ENCODE data around the gene SCAPER.
"Not testable (repeated sequence)": the region's sequence is repeated elsewhere in the genome, so short reads cannot be mapped to it uniquely, and the experiment has no call there.

The SCAPER gene

GRCh38 chr15:76687592-76687991, 217.5 kb downstream of the SCAPER start:
- DNase-seq; intact Hi-C loops (cut with DNase I): not testable (repeated sequence)

GRCh38 chr15:76684002-76684401, 221.1 kb downstream of the SCAPER start:
- intact Hi-C loops (cut with DNase I): no loop called here
- DNase-seq: no peak

GRCh38 chr15:76682833-76683232, 222.3 kb downstream of the SCAPER start:
- intact Hi-C loops (cut with DNase I): no loop called here
- no peak for DNase-seq

- intact Hi-C loops (cut with DNase I): no loop called here
- peak in 2 of 10 donors; percentile 68 to 69 for DNase-seq
These were observed 222.9 kb downstream of the SCAPER start for GRCh38 chr15:76682259-76682658.

GRCh38 chr15:76678766-76679165, 226.4 kb downstream of the SCAPER start:
- DNase-seq: no peak
- intact Hi-C loops (cut with DNase I): no loop called here

- intact Hi-C loops (cut with DNase I): no loop called here
- DNase-seq: no peak
These were observed 230.3 kb downstream of the SCAPER start for GRCh38 chr15:76674883-76675282.

GRCh38 chr15:76669521-76670207, 235.5 kb downstream of the SCAPER start:
- intact Hi-C loops (cut with DNase I): no loop called here
- DNase-seq: no peak

GRCh38 chr15:76668900-76669299, 236.2 kb downstream of the SCAPER start:
- intact Hi-C loops (cut with DNase I): no loop called here
- DNase-seq: no peak

GRCh38 chr15:76667943-76668715, 237.0 kb downstream of the SCAPER start:
- intact Hi-C loops (cut with DNase I): no loop called here

GRCh38 chr15:76664895-76665294, 240.2 kb downstream of the SCAPER start:
- no peak for DNase-seq
- intact Hi-C loops (cut with DNase I): no loop called here

More at GRCh38 chr15:76667943-76668715, 237.0 kb downstream of the SCAPER start:
- no peak for DNase-seq

- intact Hi-C loops (cut with DNase I): no loop called here
- no peak for DNase-seq
These were observed 240.7 kb downstream of the SCAPER start for GRCh38 chr15:76664411-76664810.

GRCh38 chr15:76663529-76663928, 241.6 kb downstream of the SCAPER start:
- DNase-seq: no peak
- intact Hi-C loops (cut with DNase I): no loop called here

- intact Hi-C loops (cut with DNase I): no loop called here
- DNase-seq: no peak
These were observed 256.3 kb downstream of the SCAPER start for GRCh38 chr15:76648732-76649444.

- no peak for DNase-seq
- intact Hi-C loops (cut with DNase I): no loop called here
These were observed 257.5 kb downstream of the SCAPER start for GRCh38 chr15:76647612-76648011.

- intact Hi-C loops (cut with DNase I): no loop called here
- no peak for DNase-seq
These were observed 260.5 kb downstream of the SCAPER start for GRCh38 chr15:76644646-76645045.

- intact Hi-C loops (cut with DNase I): no loop called here
- no peak for DNase-seq
These were observed 262.5 kb downstream of the SCAPER start for GRCh38 chr15:76642671-76643070.

- intact Hi-C loops (cut with DNase I): no loop called here
- DNase-seq: no peak
These were observed 268.0 kb downstream of the SCAPER start for GRCh38 chr15:76637166-76637565.

- intact Hi-C loops (cut with DNase I): no loop called here
- DNase-seq: no peak
These were observed 269.1 kb downstream of the SCAPER start for GRCh38 chr15:76636059-76636458.

- no peak for DNase-seq
- intact Hi-C loops (cut with DNase I): no loop called here
These were observed 278.5 kb downstream of the SCAPER start for GRCh38 chr15:76626611-76627010.

- no peak for DNase-seq
- intact Hi-C loops (cut with DNase I): no loop called here
These were observed 279.9 kb downstream of the SCAPER start for GRCh38 chr15:76625267-76625666.

GRCh38 chr15:76614725-76615124, 290.4 kb downstream of the SCAPER start:
- intact Hi-C loops (cut with DNase I): no loop called here
- DNase-seq: no peak

All from posterior cingulate gyrus (tissue), 11 donors.